Effector CD8-positive, alpha-beta T cell (primary cell): ENCODE results near the gene LPIN1.
"Not testable (repeated sequence)": the region's sequence is repeated elsewhere in the genome, so short reads cannot be mapped to it uniquely, and the experiment has no call there.

Experiments
- DNase-seq: peaks from one replicate; lab custom pipeline; 2025; lab: John Stamatoyannopoulos, UW

Gene LPIN1

DNA sequence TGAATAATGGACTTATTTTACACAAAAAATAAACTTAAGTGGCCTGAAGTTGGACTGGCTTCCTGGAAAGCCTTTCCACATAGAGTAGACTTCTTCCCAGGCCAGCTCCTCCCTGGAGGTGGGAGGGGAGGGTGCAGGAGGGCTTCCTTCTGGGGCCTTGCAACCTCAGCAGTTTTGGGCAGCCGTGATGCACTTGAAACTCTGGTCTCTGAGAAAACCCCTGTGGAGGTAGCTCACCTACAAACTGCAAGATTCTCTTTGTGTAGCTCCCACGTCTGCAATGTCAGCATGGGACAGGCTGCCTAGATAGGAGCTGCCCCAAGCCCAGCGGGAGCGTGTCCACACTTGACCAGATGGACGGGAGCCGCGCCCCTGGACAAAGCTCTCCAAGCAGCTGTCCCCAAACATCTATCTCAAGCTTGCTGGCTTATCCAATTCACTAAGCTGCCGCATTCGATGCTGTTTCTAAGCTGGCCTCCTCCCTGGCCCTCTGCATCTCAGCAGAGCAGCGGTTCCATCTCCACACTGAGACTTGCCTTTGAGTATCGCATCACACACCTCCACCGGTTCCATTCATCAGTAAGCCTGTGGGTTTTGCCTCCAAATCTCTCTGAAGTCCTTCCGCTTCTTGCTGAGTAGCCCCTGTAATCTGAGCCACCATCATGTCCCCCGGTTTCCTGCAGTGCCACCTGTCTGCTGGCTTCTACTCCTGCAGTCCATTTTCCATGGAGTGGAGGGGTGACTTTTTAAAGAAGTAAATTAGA, 1.6 kb upstream of the LPIN1 start:
- DNase-seq, result no peak

DNA sequence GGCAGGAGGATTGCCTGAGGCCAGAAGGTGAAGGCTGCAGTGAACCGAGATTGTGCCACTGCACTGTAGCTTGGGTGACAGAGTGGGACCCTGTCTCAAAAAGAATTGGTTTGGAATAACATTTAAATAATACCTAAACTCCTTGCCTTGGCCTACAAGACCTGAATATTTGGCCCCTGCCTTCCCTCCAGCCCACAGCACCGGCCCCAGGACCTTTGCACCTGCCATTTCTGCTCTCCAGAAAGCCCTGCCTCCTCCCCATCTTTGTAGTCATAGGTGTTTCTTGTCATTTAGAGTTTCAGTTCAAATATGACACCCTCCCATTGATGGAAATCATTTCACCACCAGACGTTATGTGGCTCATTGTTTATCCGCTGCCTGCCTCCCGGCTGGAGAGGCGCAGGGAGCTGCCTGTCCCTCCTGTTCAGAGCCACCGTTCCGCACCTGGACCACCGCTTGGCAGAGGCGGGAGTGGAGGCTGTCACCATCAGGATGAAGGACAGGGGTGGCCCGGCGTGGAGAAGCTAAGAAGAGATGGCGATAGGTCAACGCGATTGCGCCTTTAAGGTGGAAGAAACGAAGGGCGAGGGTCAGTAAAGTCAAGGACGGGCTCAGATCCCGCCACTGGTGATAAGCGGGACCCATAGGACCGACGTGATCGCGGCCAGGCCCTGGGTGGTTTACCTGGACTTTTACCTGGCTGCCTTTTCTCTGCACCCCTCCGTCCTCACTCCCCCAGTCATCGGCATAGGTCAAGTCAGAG, 638 bp upstream of the LPIN1 start:
- DNase-seq, result no peak

DNA sequence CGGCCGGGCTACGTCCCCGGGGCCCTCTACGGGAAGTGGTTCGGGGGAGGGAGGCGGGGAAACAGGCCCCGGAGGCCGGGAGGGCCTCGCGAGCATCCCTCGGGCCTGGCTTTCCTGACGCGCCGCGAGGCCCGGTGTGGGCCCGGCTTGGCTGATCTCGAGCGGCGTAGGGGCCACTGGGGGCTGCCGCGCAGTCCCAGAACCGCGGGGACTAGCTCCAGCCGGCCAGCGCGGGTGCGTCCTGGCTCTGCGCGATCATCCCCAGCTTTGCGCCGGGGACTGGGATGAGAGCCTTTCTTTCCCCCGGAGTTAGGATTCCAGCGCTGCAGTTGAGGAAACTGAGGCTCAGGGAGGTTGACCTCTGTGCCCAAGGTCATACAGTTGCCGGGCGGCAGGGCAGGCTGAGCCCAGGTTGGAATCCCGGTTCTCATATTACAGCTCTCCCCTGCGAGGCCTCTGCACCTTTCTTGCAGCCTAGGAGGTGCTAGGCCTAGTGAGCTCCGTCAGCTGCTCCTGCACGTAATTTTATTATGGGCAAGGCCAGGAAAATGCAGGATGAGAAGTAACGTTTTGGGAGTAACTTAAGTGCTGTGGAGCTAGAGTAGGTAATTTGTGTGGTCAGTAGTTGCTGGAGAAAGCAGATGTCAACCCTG, 501 bp downstream of the LPIN1 start:
- DNase-seq, result no peak

DNA sequence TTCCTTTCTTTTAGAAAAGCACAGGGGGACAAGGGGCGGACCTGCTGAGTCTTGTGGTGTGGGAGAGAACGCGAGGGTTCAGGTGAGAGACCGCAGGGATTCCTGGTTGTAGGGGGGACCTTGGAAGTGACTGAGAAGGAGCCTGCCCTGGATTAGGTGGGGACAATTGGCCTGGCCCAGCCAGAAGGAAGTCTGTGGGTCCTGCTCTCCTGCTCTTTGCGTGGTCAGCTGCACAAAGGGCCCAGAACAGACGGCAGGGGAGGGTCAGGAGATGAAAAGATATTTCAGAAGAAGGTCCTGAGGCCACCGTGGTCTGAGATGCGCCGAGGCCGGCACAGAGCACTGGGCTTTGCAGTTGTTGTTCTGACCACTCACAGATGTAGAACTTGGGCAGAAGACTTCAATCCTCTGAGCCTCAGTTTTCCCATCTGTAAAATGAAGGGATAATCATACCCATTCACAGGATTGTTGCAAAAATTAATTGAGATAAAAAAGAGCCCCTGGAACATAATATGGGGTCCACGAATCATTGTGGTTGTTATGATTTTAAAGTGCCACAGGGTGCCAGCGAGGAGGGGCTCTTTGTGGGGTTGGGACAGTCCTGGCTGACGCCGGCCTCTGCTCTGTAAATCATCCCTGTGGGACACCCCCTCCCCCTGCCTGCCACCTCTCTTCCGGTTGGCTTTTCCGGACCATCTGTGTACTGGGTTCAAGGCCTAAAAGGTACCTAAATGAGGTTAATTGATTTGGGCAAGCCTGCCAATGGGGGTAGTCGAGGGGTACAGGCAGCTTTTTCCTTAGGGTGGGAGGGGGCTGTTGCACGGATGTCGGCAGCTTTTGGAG, 1.8 kb downstream of the LPIN1 start:
- no peak for DNase-seq

DNA sequence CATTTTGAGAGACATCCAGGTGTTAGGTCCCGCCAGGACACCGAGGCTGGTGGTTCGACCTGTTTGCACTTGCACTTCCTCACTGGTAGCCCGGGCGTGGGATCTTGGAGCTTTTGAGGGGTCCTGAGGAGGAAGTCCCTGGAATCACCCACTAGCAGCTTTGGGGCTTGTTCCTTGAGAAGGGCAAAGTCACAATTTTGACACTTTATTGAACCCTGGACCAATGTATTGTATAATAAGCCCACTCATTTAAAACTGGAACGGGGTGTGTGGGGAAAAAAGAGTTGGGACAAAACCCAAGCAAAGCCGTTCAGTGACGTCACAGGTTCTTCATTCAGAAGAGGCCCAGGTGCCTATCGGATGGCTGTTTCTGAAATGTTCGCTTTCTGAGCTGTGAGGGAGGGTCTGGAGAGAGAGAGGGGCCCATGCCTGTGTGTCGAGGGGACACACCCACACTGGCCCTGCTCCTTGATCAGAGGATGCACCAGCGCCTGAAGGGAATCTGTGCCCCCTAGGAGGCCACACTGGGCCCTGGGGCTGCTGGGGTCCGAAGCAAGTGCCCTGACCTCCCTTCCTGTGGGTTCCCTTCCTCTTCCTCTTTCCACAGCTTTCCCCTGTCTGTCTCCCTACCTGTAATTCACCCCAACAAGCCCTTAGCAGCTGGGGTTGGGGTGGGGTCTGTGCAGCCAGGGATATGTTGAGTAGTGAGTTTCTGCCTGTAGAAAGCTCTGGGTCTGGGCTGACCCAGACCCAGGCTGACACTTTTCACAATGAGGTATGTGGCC, 2.6 kb downstream of the LPIN1 start:
- DNase-seq, result no peak

DNA sequence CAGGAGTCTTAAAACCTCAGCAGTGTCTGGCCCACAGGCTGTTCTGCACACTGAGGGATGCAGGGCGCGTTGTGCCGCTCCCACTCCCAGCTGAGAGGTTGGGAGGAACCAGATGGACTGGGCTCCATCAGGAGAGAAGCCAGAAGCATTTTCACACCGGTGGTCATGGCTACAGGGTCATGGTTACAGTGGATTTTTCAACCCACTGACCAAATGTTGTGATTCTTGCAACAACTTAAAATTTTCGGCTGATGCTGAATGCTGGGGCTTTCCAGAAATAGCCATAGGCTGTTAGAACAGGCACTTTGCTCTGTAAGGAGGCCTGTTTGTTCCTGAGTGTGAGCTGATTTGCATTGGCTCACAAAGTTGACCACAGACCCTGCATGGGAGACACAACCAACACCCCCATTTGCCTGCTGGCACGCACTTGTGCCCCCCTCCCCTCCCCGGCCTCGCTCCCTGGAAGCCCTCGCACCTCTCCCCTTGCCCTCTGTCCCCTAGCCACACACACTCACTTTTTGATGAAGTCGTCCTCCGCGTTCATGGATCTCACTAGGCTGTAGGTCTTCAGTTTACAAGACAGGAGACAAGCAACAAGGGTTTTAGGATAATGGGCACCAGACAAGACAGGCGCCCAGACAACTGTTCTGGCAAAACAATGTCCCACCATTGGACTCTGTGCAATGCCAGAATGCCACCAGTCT, 3.4 kb downstream of the LPIN1 start:
- DNase-seq, result no peak

DNA sequence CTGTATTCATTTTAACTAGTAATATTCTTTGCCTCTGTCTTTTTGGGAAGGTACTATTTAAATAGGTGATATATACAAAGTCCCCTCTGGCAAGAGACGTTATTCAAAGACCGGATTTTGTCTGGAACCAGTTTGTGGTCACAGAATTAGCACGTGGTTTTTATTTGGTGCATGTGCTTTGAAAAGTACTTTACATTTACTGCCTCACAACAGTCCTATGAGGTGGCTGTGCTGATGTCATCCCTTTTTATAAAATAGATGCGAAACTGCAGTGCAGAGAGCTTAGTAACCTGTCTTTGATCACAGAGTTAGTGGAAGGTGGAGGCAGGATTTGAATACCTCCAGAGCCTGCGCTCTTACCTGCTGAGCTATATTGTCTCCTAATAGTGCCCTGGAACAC, 4.0 kb downstream of the LPIN1 start:
- DNase-seq, result no peak

DNA sequence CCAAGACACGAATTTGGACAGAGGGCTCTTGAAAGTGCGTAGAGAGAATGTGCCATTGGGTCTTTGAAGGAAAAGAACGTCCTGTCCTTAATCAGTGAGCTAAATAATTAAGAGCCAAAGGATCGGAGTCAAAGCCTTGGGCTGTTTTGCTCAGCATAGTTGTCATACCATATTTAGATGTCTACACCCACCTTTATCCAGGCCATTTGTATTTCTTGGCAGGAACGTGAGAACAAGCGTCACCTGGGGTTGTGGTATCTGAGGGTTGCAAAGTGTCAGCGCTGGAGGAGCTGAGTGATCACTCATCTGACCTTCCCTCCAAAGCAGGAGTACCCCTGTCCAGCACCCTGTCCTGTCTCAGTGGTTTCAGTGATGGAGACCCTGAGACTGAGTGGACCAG, 4.5 kb downstream of the LPIN1 start:
- DNase-seq, result no peak

DNA sequence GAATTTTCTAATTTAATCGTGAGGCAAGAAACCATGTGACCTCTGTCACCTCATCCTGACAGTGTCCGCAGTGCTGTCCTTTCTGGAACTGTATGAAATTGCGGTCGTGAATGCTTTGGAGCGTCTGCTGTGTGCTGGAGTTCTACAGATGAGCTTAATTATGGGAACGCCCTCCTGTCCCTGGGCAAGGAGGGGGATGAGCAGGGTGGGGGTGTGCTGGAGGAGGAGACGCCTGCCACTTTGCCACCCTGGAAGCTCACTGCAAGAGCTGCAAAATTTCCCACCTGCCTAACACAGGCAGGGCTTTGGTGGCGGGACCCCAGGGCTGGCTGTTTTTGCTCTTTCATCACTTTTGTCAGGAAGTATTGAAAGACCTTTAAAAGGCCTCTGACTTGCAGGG, 6.5 kb downstream of the LPIN1 start:
- no peak for DNase-seq

DNA sequence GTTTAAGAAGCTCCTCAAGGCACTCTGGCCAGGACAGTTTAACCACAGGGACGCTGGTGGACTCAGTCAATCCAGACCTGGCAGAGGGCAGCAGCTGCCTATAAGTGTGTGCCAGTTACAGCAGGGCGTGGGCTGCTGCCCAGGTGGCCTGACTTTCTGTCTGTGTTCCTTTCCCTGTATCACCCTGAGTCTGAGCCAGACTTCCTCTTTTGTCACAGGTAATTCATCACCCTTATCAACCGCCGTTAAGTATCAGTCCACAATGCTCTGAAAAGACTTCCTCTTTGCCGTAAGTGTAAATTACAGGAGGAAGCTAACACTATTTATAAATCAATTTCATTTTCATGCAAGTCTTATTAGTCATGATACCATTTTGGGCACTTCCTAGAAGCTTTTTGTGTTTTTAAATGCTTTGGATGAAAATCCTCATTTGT, 7.0 kb downstream of the LPIN1 start:
- no peak for DNase-seq

DNA sequence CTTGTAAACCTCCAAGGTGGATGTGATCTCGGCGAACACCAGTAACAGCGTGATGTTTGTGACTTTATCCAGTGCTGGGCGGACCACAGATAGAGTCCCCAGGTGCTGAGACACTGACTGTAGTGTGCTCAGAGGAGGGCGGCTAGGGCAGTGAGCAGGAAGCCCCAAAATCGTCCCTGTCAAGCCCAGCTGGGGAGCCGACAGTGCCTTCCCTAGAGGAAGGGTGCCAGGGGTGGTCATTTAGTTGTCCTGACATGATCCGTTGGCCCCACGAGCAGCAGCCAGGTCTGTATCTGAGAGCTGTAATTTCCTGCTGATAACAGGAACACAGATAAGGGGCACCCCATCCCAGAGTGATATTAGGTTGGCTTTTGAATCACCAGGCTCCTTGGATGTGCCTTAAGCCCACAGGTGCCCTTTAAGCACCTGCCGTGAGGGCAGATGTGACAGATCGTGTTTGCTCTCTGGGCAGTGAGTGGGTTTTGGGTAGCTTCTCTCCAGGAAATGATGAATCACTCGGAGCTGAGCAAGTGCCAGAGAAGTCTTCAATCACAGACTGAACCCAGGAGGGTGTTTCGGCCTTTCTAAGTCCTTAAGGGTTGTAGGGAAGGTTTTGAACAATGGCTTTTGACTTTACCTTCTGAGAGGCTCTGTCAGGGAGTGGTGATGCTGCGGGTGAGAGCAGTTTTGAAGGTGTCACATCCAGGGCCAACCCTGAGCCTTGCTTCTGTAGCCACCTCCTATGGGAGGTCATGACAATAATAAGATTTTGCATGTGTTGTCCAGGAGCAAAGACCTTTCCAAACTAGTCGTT, 7.7 kb downstream of the LPIN1 start:
- DNase-seq, result no peak

DNA sequence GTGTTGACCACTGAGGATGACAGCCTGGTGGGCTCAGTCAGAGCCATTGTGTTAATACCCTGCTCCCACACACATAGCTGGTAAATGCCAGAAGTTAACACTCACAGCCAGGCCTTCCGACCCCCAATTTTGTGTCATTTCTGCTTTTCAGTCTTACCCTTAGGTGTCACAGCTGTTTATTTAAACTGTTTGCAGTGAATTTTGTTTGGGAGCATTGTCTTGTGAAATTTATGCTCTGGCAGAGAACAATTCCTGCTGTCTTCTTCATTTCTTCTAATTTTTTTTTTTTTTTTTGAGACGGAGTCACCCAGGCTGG, 8.2 kb downstream of the LPIN1 start:
- DNase-seq, result no peak

DNA sequence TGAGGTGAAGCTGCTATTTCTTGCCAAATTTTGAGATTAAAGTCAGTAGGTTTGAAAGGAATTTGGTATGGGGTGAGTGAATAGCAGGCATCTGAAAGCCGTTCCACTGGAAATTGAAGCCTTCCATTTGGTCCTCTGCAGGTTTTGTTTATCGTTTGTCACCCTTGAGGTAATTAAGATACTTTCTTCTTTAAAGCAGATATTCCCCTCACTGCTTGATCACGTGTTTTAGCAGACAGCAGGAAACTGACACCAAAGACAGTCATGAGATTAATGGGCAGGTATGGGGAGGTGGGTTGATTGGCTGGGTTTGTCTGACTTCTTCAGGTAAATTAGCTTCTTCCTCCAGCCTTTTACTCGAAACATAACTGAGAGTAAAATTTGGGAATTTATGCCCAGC, 10.7 kb downstream of the LPIN1 start:
- DNase-seq, result no peak

DNA sequence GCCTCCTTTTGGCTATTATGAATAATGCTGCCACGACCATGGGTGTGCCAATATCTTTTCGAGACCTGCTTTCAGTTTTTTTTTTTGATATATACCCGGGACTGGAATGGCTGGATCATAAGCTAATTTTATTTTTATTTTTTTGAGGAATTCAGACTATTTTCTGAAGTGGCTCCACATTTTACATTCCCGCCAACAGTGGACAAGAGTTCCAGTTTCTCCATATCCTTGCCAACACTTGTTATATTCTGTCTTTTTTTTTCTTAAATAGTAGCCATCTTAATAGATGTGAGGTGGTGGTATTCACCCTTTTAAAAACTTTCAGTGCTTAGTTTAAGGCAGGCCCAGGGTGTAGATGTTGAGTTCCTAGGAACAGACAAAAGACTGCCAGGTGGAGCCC, 11.8 kb downstream of the LPIN1 start:
- DNase-seq, result no peak

DNA sequence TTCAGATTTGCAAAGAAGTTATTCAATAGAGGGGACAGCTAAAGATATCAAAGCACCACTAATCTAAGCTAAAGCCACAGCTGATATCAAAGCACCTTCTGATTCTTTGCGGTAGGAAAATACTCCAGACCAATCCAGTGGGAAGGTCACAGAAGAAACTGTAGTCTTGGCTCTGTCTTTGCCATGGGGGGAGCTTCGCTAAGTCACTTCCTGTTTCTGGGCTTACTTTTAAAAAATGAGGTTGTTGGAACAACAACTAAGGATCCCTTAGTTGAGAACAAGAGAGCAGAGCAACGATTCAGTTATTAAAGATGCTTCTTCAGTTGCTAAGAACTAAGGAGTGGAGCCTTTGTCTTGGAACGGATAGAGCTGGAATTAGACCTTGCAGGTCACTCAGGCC, 12.2 kb downstream of the LPIN1 start:
- no peak for DNase-seq

DNA sequence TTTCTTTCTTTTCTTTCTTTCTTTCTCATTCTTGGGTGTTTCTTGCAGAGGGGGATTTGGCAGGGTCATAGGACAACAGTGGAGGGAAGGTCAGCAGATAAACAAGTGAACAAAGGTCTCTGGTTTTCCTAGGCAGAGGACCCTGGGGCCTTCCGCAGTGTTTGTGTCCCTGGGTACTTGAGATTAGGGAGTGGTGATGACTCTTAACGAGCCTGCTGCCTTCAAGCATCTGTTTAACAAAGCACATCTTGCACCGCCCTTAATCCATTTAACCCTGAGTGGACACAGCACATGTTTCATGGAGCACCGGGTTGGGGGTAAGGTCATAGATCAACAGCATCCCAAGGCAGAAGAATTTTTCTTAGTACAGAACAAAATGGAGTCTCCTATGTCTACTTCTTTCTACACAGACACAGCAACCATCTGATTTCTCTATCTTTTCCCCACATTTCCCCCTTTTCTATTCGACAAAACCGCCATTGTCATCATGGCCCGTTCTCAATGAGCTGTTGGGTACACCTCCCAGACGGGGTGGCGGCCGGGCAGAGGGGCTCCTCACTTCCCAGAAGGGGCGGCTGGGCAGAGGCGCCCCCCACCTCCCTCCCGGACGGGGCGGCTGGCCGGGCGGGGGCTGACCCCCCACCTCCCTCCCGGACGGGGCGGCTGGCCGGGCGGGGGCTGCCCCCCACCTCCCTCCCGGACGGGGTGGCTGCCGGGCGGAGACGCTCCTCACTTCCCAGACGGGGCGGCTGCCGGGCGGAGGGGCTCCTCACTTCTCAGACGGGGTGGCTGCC, 12.9 kb downstream of the LPIN1 start:
- DNase-seq, result not testable (repeated sequence)

DNA sequence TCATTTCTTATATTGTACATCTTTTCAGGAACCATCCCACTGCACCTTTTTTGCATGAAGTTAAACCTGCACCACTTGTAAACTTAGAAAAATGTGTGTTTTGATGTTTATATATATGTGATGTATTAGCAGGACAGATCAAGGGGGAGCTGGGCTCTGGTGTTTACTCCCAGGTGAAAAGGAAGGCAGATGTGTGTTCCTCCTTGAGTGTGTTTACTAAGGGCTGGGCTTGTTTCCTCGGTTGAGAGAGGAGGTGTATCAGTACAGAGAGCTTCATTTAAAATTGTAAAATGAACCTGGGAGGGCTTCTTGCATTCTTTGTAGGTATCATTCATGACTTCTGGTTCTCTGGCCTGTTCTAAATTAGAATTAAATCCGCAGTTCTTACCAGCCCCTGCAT, 14.8 kb downstream of the LPIN1 start:
- no peak for DNase-seq

DNA sequence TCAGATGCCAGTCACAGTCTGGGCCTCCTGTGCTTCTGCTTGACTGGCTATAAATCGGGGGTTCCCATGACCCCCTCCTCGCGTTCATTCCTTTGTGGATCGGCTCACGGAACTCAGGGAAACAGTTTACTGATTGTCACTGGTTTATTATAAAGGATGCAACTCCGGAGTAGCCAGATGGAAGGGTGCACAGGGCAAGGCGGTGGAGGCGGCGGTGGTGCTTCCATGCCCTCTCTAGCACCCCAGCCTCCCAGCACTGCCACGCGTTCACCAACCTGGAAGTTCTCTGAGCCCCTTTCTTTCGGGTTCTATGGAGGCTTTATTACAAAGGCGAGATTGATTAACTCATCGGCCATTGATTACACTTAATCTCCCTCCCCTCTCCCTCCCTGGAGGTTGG, 15.6 kb downstream of the LPIN1 start:
- no peak for DNase-seq

DNA sequence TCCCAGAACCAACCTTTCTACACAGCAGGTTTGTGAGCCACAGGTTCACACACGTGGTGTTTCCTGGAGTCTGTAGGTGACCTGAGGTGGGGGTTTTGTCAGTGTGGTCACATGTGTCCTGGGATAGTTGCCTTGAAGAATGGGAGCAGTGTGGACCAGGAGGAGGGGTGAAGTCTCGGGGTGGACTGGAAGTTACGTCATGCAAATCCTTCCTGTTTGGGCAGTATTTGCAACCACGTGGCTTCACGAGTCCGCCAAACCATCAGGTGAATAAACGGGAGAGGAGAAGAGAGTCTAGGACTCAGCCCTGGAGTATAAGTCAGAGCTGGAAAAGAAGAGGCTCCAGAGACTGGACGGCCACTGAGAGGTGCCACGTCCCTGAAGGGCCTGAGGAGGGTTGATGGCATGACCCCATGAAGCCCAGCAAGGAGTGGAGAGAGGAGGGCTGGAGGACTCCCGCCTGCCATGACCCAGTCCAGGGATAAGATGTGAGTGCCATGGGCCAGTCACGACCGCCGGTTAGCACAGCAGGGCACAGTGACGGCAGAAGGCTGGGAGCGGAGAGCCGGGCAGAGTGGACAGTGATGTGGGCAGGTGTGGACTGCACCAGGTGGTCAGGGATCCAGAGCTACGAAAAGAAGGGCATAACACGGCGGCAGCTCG, 16.5 kb downstream of the LPIN1 start:
- DNase-seq, result no peak
